Lung microvascular endothelial cell (primary cell): ENCODE measurements around the gene LTBP4. TPM values are rescaled to one million over a fixed set of nuclear protein-coding genes. Genes with fewer than 3 reads are reported as not detected.
A peak's percentile ranks its signal among the peaks of the same experiment; 100 is the strongest.

ENCODE experiments used
- DNase-seq, 2 donors: peaks; one replicate each; pipeline versions ENCODE4 v3.0.0 to v3.0.0-alpha.2; 2010; ENCODE audit warnings: low read depth in 2 of 2
- total RNA-seq: library from RNA; depleted of rRNA; stranded (reverse); fragments of >200 nt; gene quantifications from 2 replicates; pipeline ENCODE4 v1.2.1, GENCODE V29; 2014

LTBP4 gene
- total RNA-seq, 1 donor from 2014 or later, result 54.4 TPM

GRCh38 chr19:40659566-40659965, 58.4 kb downstream of the LTBP4 start:
- DNase-seq, result no peak

DNA sequence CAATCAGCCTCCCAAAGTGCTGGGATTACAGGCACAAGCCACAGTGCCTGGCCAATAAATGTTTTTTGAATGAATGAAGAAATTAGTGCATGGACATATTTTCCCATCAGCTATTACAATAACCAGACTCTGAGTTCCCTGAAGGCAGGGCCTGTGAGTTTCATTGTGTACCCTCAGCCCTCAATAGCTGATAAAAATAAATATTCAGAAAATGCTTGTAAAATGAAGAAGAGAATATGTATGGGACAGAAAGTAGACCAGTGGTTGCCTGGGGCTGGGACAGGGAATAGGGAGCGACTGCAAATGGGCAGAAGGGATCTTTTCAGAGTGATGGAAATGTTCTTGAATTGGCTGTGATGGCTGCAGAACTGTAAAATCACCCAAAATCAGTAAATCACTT, 60.4 kb downstream of the LTBP4 start:
- no peak for DNase-seq

GRCh38 chr19:40662925-40663694, 61.9 kb downstream of the LTBP4 start:
- peak; percentile 85 to 88 for DNase-seq

GRCh38 chr19:40663695-40664692, 62.8 kb downstream of the LTBP4 start:
- DNase-seq, result peak in 1 of 2 donors; percentile 25

DNA sequence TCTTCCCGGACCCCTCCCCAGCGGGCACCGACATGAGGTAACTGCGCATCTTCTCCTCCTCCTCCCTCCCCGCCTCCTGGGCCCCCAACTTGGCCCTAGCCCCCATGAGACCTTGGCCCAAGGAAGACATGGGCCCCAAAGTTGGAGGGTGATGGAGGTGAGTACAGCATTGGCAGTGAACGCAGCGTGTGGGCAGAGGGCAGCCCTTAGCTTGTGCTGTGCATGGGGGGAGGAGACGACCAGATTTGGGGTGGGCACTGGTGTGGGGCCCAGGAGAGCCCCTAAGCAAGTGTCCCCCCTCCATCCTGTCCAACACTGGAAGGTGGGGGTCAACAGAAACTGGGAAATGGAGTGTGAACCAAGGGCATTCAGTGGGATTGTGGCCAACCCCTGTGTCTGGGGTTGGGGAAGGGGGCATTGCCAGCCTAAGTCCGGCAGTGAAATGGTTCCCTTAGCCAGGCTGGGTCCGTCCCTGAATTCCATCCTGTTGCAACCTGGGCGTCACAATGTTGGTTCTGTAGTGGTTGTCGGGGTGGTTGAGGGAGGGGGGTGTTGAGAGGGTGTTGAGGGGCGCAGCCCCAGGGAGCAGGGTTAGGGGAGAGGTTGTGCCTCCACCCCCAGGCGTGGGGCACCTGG, 65.8 kb downstream of the LTBP4 start:
- no peak for DNase-seq

- no peak for DNase-seq
These were observed 66.4 kb downstream of the LTBP4 start for GRCh38 chr19:40667602-40668001.

- DNase-seq, result no peak
These were observed 67.9 kb downstream of the LTBP4 start for GRCh38 chr19:40668991-40669614.

DNA sequence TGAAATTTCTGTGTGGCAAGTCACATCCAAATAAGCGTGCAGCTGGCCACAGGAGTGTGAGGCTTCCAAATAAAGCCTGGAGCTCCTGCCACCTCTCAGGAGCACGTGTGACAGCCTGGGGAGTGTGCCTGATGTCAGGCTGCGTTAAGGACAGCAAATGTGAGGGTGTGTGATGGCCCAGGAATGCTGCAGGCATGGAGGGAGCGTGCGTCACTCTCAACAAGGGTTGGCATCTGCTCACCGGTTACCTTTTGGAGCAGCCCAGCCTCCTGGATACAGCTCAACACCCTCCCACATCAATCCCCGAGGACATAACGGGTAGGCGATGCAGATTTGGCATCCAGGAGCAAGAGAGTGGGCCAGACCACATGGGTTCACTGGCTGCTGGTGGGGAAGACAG, 70.2 kb downstream of the LTBP4 start:
- no peak for DNase-seq

- no peak for DNase-seq
These were observed 70.9 kb downstream of the LTBP4 start for GRCh38 chr19:40672038-40672437.

DNA sequence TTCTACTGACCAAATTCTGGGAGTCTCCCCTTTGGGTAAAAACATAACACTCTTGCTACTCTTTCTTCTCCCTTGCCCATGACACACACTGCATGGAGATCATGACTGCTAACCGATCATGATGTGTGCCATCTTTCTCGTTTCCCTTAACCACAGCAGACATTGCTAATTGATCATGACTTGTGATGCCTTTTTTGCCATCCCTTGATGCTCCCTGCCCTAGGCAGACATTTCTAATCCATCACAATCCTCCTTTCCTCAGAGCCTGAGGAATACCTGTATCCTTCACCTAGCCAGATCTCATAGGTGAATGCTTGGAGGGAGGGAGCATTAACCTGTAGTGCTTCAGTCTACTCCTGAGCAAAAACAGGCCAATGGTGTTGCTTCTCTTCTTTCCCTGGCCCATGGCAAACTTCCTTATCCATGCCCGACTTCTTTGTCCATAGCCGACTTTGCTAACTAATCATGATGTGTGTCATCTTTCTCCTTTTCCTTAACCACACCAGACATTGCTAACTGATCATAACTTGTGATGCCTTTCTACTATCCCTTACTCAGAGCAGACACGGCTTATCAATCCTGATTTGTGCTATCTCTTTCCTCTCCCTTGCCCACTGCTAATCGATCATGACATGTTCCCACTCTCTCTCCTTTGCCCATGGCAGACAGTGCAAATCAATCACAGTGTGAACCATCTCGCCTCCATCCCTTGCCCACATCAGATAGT, 71.6 kb downstream of the LTBP4 start:
- DNase-seq, result no peak

DNA sequence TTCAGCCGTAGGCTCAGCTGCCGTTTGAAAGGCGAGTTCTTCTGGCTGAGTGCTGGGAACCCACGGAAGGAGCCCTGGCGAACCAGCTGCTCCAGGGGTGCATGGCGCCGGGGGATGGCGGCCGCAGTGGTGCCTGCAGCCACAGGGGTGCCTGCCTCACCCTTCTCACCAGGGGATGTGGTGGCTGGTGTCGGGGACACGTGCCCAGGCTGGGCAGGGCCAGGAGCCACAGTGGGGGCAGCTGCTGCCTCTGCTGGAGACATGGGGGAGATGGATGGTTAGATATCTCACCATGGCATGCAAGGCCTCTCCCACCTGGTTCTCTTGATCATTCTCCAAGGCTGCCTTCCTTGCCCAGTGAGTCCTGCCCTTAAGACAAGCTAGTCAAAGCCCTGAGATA, 72.2 kb downstream of the LTBP4 start:
- DNase-seq, result no peak

DNA sequence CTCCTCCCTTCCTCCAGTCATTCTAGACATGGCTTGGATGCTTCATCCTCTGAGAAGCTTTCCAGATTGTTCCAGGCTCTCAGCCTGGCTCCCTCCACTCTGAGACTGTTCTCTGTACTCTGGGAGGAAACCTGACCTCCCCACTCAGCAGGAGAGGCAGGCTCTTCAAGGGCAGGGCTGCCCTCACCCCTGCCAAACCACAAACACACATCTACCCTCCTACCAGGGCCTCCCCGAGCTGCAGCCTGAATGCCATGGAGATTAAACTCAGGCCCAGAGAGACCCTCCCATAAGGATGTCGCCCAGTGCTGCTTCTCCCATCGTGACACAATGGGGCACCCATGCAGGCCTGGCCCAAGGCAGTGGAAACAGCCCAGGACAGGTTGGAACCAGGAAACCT, 73.1 kb downstream of the LTBP4 start:
- no peak for DNase-seq

GRCh38 chr19:40677156-40677555, 76.0 kb downstream of the LTBP4 start:
- no peak for DNase-seq

Other genes with a start within 250 kb of the LTBP4 start
- gene HIPK4, start 211.2 kb upstream of the LTBP4 start, total RNA-seq, result under 0.01 TPM in 1 of 2 replicates, not detected in the other
- gene PRX, start 188.0 kb upstream of the LTBP4 start, total RNA-seq, result 0.87 and 1.2 TPM in 2 replicates
- gene SERTAD1, start 175.4 kb upstream of the LTBP4 start, total RNA-seq, result 15.7 and 27.8 TPM in 2 replicates
- gene SERTAD3, start 157.0 kb upstream of the LTBP4 start, total RNA-seq, result 18.3 and 27.2 TPM in 2 replicates
- 45.6 and 46.2 TPM in 2 replicates for gene BLVRB, start 135.6 kb upstream of the LTBP4 start, total RNA-seq
- gene SPTBN4, start 134.4 kb upstream of the LTBP4 start, total RNA-seq, result 0.22 TPM in 1 of 2 replicates, not detected in the other
- 25.1 and 28.2 TPM in 2 replicates for gene SHKBP1, start 24.5 kb upstream of the LTBP4 start, total RNA-seq
- gene NUMBL, start 89.3 kb downstream of the LTBP4 start, total RNA-seq, result 4.6 and 5.9 TPM in 2 replicates
- 12.5 and 13.7 TPM in 2 replicates for gene COQ8B, start 115.5 kb downstream of the LTBP4 start, total RNA-seq
- 14.4 and 25.6 TPM in 2 replicates for gene ITPKC, start 115.7 kb downstream of the LTBP4 start, total RNA-seq
- 0.20 and 0.44 TPM in 2 replicates for gene ACTMAP, start 149.1 kb downstream of the LTBP4 start, total RNA-seq
- gene SNRPA, start 149.8 kb downstream of the LTBP4 start, total RNA-seq, result 21.0 and 36.0 TPM in 2 replicates
- gene MIA, start 174.2 kb downstream of the LTBP4 start, total RNA-seq, result not detected in 2 replicates
- 7.6 and 14.1 TPM in 2 replicates for gene RAB4B, start 176.9 kb downstream of the LTBP4 start, total RNA-seq
- 85.0 and 151 TPM in 2 replicates for gene EGLN2, start 197.8 kb downstream of the LTBP4 start, total RNA-seq
- gene CYP2A6, start 249.1 kb downstream of the LTBP4 start, total RNA-seq, result not detected in 2 replicates